ENCODE results near the gene CFAP46. TPM values are rescaled to one million over a fixed set of nuclear protein-coding genes. Genes with fewer than 3 reads are reported as not detected.

Gene CFAP46
- total and polyA plus RNA-seq, 10 of the 15 experiments (the other 5 are each of a cell fraction or from before 2014, with no cell fraction given): 0.01 to 0.18 (median 0.03) TPM; not detected in 7

DNA sequence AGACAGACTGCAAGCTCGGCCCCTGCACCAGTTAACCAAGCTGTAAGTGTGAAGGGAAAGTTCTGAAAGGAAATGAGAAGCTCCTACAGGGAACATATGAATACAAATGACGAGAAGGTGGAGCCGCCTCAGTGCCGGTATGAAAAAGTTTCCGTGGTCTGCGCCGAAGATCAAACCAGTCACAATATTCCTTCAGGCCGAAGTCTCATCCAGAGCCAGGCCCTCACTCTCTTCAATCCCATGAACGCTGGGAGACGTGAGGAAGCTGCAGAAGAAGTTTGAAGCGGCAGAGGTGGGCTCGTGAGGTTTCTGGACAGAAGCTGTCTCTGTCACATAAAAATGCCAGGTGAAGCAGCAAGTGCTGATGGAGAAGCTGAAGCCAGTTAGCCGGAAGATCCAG is 71.9 kb downstream of the CFAP46 start:
- Histone ChIP-seq H3K4me2 (ENCODE audit: control insufficient read depth, insufficient read depth) (no peak overlapping the region), H3K4me1 (ENCODE audit: control insufficient read depth, insufficient read depth, low read length) (no peaks in the 10 kb centered on the region), H3K36me3 (ENCODE audit: control insufficient read depth in 2 of 2, insufficient read depth in 2 of 2, low read length in 1 of 2) (no peaks in the 10 kb centered on the region), H3K9me3 (replicated peaks; ENCODE audit: control insufficient read depth, insufficient read depth, low read length) (no peaks in the 10 kb centered on the region), H3K79me2 (ENCODE audit: control insufficient read depth, insufficient read depth, low read length) (no peaks in the 10 kb centered on the region), H3K27ac (ENCODE audit: control insufficient read depth, insufficient read depth) (no peak overlapping the region), H3K4me3 (no peak overlapping the region), H3K9ac (ENCODE audit: control insufficient read depth, insufficient read depth, low read length) (no peak overlapping the region), H3K27me3 (replicated peaks in 1 of 2; ENCODE audit: control insufficient read depth in 2 of 2, insufficient read depth in 2 of 2, low read length in 1 of 2) (no peaks in the 10 kb centered on the region), H2AFZ (ENCODE audit: control insufficient read depth, low read depth, low read length) (no peak overlapping the region), H4K20me1 (ENCODE audit: control insufficient read depth, insufficient read depth) (no peaks in the 10 kb centered on the region)
- TF ChIP-seq BRCA1 (IDR thresholded peaks at IDR 0.05; ENCODE audit: low read depth, low read length) (no peak), ZNF207 (IDR thresholded peaks at IDR 0.05; ENCODE audit: borderline replicate concordance) (no peak), NR2C1 (IDR thresholded peaks at IDR 0.05) (no peak), NRF1 (conservative IDR thresholded peaks at IDR 0.05; ENCODE audit: low read depth, low read length) (no peak), TBL1XR1 (IDR thresholded peaks at IDR 0.05; ENCODE audit: low read depth, low read length) (no peak), CBX3 (IDR thresholded peaks at IDR 0.05; ENCODE audit: borderline replicate concordance, low read depth) (no peak), CHD4 (IDR thresholded peaks at IDR 0.05) (no peak), RUNX3 (IDR thresholded peaks at IDR 0.05; ENCODE audit: low read length) (no peak), CREB1 (IDR thresholded peaks at IDR 0.05; ENCODE audit: low read depth) (no peak), ZNF384 (IDR thresholded peaks at IDR 0.05; ENCODE audit: borderline replicate concordance, low read depth, low read length) (no peak), GATAD2B (conservative IDR thresholded peaks at IDR 0.05; ENCODE audit: low read depth) (no peak), ZNF217 (IDR thresholded peaks at IDR 0.05) (no peak)
- TF ChIP-seq, protein P1, sequence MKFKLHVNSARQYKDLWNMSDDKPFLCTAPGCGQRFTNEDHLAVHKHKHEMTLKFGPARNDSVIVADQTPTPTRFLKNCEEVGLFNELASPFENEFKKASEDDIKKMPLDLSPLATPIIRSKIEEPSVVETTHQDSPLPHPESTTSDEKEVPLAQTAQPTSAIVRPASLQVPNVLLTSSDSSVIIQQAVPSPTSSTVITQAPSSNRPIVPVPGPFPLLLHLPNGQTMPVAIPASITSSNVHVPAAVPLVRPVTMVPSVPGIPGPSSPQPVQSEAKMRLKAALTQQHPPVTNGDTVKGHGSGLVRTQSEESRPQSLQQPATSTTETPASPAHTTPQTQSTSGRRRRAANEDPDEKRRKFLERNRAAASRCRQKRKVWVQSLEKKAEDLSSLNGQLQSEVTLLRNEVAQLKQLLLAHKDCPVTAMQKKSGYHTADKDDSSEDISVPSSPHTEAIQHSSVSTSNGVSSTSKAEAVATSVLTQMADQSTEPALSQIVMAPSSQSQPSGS (IDR thresholded peaks at IDR 0.05; ENCODE audit: low read length): no peak
- TF ChIP-seq, protein P2, sequence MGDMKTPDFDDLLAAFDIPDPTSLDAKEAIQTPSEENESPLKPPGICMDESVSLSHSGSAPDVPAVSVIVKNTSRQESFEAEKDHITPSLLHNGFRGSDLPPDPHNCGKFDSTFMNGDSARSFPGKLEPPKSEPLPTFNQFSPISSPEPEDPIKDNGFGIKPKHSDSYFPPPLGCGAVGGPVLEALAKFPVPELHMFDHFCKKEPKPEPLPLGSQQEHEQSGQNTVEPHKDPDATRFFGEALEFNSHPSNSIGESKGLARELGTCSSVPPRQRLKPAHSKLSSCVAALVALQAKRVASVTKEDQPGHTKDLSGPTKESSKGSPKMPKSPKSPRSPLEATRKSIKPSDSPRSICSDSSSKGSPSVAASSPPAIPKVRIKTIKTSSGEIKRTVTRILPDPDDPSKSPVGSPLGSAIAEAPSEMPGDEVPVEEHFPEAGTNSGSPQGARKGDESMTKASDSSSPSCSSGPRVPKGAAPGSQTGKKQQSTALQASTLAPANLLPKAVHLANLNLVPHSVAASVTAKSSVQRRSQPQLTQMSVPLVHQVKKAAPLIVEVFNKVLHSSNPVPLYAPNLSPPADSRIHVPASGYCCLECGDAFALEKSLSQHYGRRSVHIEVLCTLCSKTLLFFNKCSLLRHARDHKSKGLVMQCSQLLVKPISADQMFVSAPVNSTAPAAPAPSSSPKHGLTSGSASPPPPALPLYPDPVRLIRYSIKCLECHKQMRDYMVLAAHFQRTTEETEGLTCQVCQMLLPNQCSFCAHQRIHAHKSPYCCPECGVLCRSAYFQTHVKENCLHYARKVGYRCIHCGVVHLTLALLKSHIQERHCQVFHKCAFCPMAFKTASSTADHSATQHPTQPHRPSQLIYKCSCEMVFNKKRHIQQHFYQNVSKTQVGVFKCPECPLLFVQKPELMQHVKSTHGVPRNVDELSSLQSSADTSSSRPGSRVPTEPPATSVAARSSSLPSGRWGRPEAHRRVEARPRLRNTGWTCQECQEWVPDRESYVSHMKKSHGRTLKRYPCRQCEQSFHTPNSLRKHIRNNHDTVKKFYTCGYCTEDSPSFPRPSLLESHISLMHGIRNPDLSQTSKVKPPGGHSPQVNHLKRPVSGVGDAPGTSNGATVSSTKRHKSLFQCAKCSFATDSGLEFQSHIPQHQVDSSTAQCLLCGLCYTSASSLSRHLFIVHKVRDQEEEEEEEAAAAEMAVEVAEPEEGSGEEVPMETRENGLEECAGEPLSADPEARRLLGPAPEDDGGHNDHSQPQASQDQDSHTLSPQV (IDR thresholded peaks at IDR 0.05): no peak
- TF ChIP-seq, protein P3, sequence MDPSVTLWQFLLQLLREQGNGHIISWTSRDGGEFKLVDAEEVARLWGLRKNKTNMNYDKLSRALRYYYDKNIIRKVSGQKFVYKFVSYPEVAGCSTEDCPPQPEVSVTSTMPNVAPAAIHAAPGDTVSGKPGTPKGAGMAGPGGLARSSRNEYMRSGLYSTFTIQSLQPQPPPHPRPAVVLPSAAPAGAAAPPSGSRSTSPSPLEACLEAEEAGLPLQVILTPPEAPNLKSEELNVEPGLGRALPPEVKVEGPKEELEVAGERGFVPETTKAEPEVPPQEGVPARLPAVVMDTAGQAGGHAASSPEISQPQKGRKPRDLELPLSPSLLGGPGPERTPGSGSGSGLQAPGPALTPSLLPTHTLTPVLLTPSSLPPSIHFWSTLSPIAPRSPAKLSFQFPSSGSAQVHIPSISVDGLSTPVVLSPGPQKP (IDR thresholded peaks at IDR 0.05; ENCODE audit: low read depth, low read length): no peak
- FAIRE-seq: no peak
- 69% methylated on average over 13 of the region's 13 CpGs for WGBS (ENCODE audit: insufficient coverage, insufficient replicate concordance, low lambda C conversion rate, missing lambda C conversion rate)
- ChIA-PET RAD21 (ENCODE audit: unreplicated experiment) (no interaction called here), SMC1A (ENCODE audit: uncharacterized antibody, unreplicated experiment) (no interaction called here), POLR2A (no interaction called here), CTCF (no interaction called here)
- no peak for DNase-seq (ENCODE audit: low read depth, low spot score)
- intact Hi-C loops (cut with micrococcal nuclease; ENCODE audit: unreplicated experiment) (no loop called here), in situ Hi-C loops (cut with MboI) (no loop called here)
- no TSS peak for BruUV-seq (replicated peaks)
- no peak for ATAC-seq
